IMR-90 (cell line): ENCODE data around the gene PCDHA5. TPM values are rescaled to one million over a fixed set of nuclear protein-coding genes. Genes with fewer than 3 reads are reported as not detected.

Experiments
- ATAC-seq: fragments of 200-7000 bp; cut with Tn5 transposase; 2 replicates; pipeline ENCODE4 v1.9.1; 2020; ENCODE audit warnings: low read depth, mild to moderate bottlenecking, moderate library complexity
- BruUV-seq: library from RNA; stranded (reverse); fragments of 400-500 nt; replicated peaks from 2 replicates; lab custom pipeline; 2021; lab: Mats Ljungman, UMichigan
- CTCF ChIA-PET: fragments of 300-600 bp; formaldehyde crosslinking; extraction: SDS; loops from one replicate; lab custom pipeline; 2021; ENCODE audit warnings: antibody characterized with exemption; lab: Yijun Ruan, JAX
- POLR2A ChIA-PET: fragments of 300-600 bp; sonication (Branson Sonifier 250); formaldehyde crosslinking; loops from one replicate; lab custom pipeline; 2022; ENCODE audit warnings: antibody characterized with exemption; ENCODE audit not compliant: unreplicated experiment; lab: Charles Lee
- DNase-seq: peaks from one replicate; pipeline ENCODE4 v3.0.0; 2013
- H2AFZ ChIP-seq: replicated peaks from 2 replicates; pipeline ENCODE3; 2013; ENCODE audit warnings: low read length, mild to moderate bottlenecking; ENCODE audit not compliant: poor library complexity
- H2AK5ac ChIP-seq: 2 replicates; pipeline ENCODE4 v1.6.1; 2013; ENCODE audit warnings: low read depth, low read length, inconsistent platforms
- H2AK9ac ChIP-seq: replicated peaks from 2 replicates; pipeline ENCODE3; 2013; ENCODE audit warnings: mild to moderate bottlenecking, low read depth, low read length, moderate library complexity; ENCODE audit not compliant: poor library complexity
- H2BK120ac ChIP-seq: 2 replicates; pipeline ENCODE4 v1.6.1; 2013; ENCODE audit warnings: low read depth, low read length, inconsistent platforms
- H2BK15ac ChIP-seq: 3 replicates; pipeline ENCODE4 v1.6.1; 2013; ENCODE audit warnings: low read depth, low read length, inconsistent platforms
- H2BK20ac ChIP-seq: 2 replicates; pipeline ENCODE4 v1.6.1; 2013; ENCODE audit warnings: low read depth, mild to moderate bottlenecking, inconsistent platforms, low read length, moderate library complexity
- H2BK5ac ChIP-seq: 2 replicates; pipeline ENCODE4 v1.6.1; 2013; ENCODE audit warnings: mild to moderate bottlenecking, low read depth, low read length, inconsistent platforms; ENCODE audit not compliant: poor library complexity, severe bottlenecking
- H3K14ac ChIP-seq: replicated peaks from 2 replicates; pipeline ENCODE4 v1.6.1; 2013; ENCODE audit warnings: low read depth, low read length, inconsistent platforms
- H3K18ac ChIP-seq: 2 replicates; pipeline ENCODE4 v1.6.1; 2013; ENCODE audit warnings: low read depth, low read length, control low read depth
- H3K23ac ChIP-seq: 2 replicates; pipeline ENCODE4 v1.6.1; 2013; ENCODE audit warnings: low read depth, low read length, inconsistent platforms
- H3K27ac ChIP-seq: 2 replicates; pipeline ENCODE4 v1.5.1; 2013; ENCODE audit warnings: mild to moderate bottlenecking, control low read depth, low read length; ENCODE audit not compliant: insufficient read depth
- H3K27me3 ChIP-seq: 2 replicates; pipeline ENCODE4 v1.6.1; 2013; ENCODE audit warnings: low read length; ENCODE audit not compliant: control insufficient read depth, insufficient read depth
- H3K36me3 ChIP-seq: 2 replicates; pipeline ENCODE4 v1.6.1; 2013; ENCODE audit warnings: low read length, mixed read lengths; ENCODE audit not compliant: control insufficient read depth, insufficient read depth
- H3K4ac ChIP-seq: 2 replicates; pipeline ENCODE4 v1.6.1; 2013; ENCODE audit warnings: low read depth, low read length, inconsistent platforms
- H3K4me1 ChIP-seq: 2 replicates; pipeline ENCODE4 v1.6.1; 2013; ENCODE audit warnings: low read length, mixed read lengths; ENCODE audit not compliant: control insufficient read depth, insufficient read depth
- H3K4me2 ChIP-seq: 2 replicates; pipeline ENCODE4 v1.6.1; 2013; ENCODE audit warnings: low read depth, mild to moderate bottlenecking, control low read depth, low read length, moderate library complexity
- H3K4me3 ChIP-seq: 2 replicates; pipeline ENCODE4 v1.5.1; 2013; ENCODE audit warnings: low read depth, mild to moderate bottlenecking, control low read depth, low read length, moderate library complexity; ENCODE audit not compliant: insufficient read depth
- H3K56ac ChIP-seq: 2 replicates; pipeline ENCODE4 v1.6.1; 2013; ENCODE audit warnings: low read length, inconsistent platforms; ENCODE audit not compliant: insufficient read depth; ENCODE audit errors: extremely low read depth
- H3K79me1 ChIP-seq, 2 experiments: 2 replicates each; pipeline ENCODE4 v1.6.1; 2013; ENCODE audit warnings: low read length in 2 of 2, inconsistent platforms in 1 of 2, low read depth in 1 of 2
- H3K9ac ChIP-seq: 2 replicates; pipeline ENCODE4 v1.6.1; 2013; ENCODE audit warnings: low read depth, low read length, control low read depth
- H3K9me1 ChIP-seq: 2 replicates; pipeline ENCODE4 v1.6.1; 2013; ENCODE audit warnings: low read length, inconsistent platforms; ENCODE audit not compliant: insufficient read depth
- H3K9me3 ChIP-seq: 2 replicates; pipeline ENCODE4 v1.6.1; 2013; ENCODE audit warnings: low read length; ENCODE audit not compliant: control insufficient read depth, insufficient read depth
- H4K20me1 ChIP-seq: 2 replicates; pipeline ENCODE4 v1.6.1; 2013; ENCODE audit warnings: low read length, inconsistent platforms; ENCODE audit not compliant: insufficient read depth
- H4K5ac ChIP-seq: 2 replicates; pipeline ENCODE4 v1.6.1; 2013; ENCODE audit warnings: mild to moderate bottlenecking, low read depth, low read length, control low read depth
- H4K8ac ChIP-seq, 2 experiments: 2 replicates each; pipeline ENCODE4 v1.6.1; 2013; ENCODE audit warnings: low read depth in 2 of 2, low read length in 2 of 2, control low read depth in 1 of 2, inconsistent platforms in 1 of 2
- H4K91ac ChIP-seq: 2 replicates; pipeline ENCODE4 v1.6.1; 2013; ENCODE audit warnings: low read depth, low read length, inconsistent platforms; ENCODE audit not compliant: insufficient read depth
- BHLHE40 ChIP-seq: fragments of 150-350 bp; IDR thresholded peaks from 2 replicates; pipeline ENCODE4 v1.6.1; 2016; ENCODE audit warnings: mild to moderate bottlenecking, low read depth, low read length
- CHD1 ChIP-seq: IDR thresholded peaks from 2 replicates; pipeline ENCODE4 v1.6.1; 2012; ENCODE audit warnings: low read depth, low read length, improper control_type of control experiment
- CTCF ChIP-seq: conservative IDR thresholded peaks from 2 replicates; pipeline ENCODE4 v1.5.1; 2012; ENCODE audit warnings: mild to moderate bottlenecking, low read depth, low read length, improper control_type of control experiment
- FOS ChIP-seq: fragments of 150-350 bp; IDR thresholded peaks from 2 replicates; pipeline ENCODE4 v1.6.1; 2016; ENCODE audit warnings: low read depth, low read length
- MAZ ChIP-seq: IDR thresholded peaks from 2 replicates; pipeline ENCODE4 v1.6.1; 2012; ENCODE audit warnings: low read depth, mild to moderate bottlenecking, low read length, improper control_type of control experiment, moderate library complexity, borderline replicate concordance
- MXI1 ChIP-seq: IDR thresholded peaks from 2 replicates; pipeline ENCODE4 v1.6.1; 2012; ENCODE audit warnings: low read depth, mild to moderate bottlenecking, low read length, moderate library complexity, borderline replicate concordance
- POLR2A ChIP-seq: IDR thresholded peaks from 2 replicates; pipeline ENCODE4 v1.6.1; 2012; ENCODE audit warnings: mild to moderate bottlenecking, low read depth, low read length
- SMC3 ChIP-seq: fragments of 150-350 bp; IDR thresholded peaks from 2 replicates; pipeline ENCODE4 v1.6.1; 2016; ENCODE audit warnings: low read depth, mild to moderate bottlenecking, antibody characterized with exemption, low read length, moderate library complexity
- USF2 ChIP-seq: fragments of 150-350 bp; IDR thresholded peaks from 2 replicates; pipeline ENCODE4 v1.6.1; 2017; ENCODE audit warnings: mild to moderate bottlenecking, antibody characterized with exemption, low read length, low read depth
- WGBS, 2 experiments: methylation state at CpG; one replicate each; pipeline versions ENCODE4 v1.1.5 to v1.1.7; 2013; ENCODE audit warnings: missing lambda C conversion rate in 2 of 2; ENCODE audit not compliant: insufficient read length in 1 of 2; ENCODE audit errors: extremely low coverage in 2 of 2; 5-methylcytosine and 5-hydroxymethylcytosine counted together
- dilution Hi-C: fragments of 300-500 bp; cut with HindIII; formaldehyde crosslinking; loops from one replicate; pipeline ENCODE4 v1.14.3; 2018; ENCODE audit warnings: low sequenced_read_pairs; ENCODE audit not compliant: unreplicated experiment
- in situ Hi-C: fragments of 300-500 bp; cut with MboI; formaldehyde crosslinking; loops from 3 replicates; pipeline ENCODE4 v1.14.3; 2019; ENCODE audit warnings: low sequenced_read_pairs, inconsistent platforms, mixed read lengths
- intact Hi-C: fragments of 100-400 bp; cut with micrococcal nuclease; formaldehyde crosslinking; loops from 2 replicates; pipeline ENCODE4 v1.10.0; 2022
- polyA plus RNA-seq, 3 experiments: library from polyadenylated mRNA; depleted of rRNA; stranded (reverse); fragments of >200 nt; gene quantifications; 2 replicates each; pipeline ENCODE4 v1.2.3, GENCODE V29; 2012; ENCODE audit warnings: low replicate concordance in 1 of 3
- total RNA-seq: library from RNA; depleted of rRNA; stranded (reverse); fragments of >200 nt; gene quantifications from 2 replicates; pipeline ENCODE4 v1.2.3, GENCODE V29; 2012
- TF ChIP-seq, protein P1 (sequence below): fragments of 150-350 bp; IDR thresholded peaks from 2 replicates; pipeline ENCODE4 v1.6.1; 2016; ENCODE audit warnings: low read depth, mild to moderate bottlenecking, low read length, moderate library complexity, borderline replicate concordance

The PCDHA5 gene
- total and polyA plus RNA-seq, 2 of the 4 experiments (the other 2 are of a cell fraction): not detected

DNA sequence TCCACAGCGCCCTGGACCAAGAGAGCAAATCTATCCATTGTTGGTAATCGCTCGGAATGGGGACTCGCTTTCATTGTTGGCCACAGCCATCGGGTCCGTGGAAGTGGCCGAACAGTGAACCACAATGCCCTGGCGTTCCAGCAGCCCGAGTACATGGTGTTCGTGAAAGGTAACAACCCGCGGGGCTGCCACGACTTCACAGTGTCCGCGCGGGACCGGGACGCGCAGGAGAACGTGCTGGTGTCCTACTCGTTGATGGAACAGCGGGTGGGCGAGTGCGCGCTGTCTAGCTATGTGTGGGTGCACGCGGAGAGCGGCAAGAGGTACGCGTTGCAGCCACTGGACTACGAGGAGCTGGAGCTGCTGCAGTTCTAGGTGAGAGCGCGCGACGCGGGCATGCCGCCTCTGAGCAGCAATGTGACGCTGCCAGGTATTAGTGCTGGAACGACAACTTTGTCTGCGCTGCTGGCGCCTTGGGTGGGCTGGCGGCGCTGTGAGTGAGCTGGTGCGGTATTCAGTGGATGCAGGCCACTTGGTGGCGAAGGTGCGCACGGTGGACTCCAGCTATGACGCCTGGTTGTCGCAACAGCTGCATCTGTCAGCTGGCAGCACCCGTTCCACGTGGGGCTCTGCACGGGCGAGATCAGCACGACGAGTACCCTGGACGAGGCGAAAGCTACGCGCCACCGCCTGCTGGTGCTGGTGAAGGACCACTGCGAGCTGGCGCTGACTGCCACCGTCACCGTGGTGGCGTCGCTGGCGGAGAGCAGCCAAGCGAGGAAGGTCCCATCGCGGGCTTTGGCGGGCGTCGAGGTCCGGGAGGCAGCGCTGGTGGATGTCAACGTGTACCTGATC, 41.3 kb downstream of the PCDHA5 start:
- no peak for TF ChIP-seq POLR2A
- no peak for TF ChIP-seq FOS
- no peak for TF ChIP-seq CTCF
- TF ChIP-seq, protein P1, sequence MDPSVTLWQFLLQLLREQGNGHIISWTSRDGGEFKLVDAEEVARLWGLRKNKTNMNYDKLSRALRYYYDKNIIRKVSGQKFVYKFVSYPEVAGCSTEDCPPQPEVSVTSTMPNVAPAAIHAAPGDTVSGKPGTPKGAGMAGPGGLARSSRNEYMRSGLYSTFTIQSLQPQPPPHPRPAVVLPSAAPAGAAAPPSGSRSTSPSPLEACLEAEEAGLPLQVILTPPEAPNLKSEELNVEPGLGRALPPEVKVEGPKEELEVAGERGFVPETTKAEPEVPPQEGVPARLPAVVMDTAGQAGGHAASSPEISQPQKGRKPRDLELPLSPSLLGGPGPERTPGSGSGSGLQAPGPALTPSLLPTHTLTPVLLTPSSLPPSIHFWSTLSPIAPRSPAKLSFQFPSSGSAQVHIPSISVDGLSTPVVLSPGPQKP: no peak
- TF ChIP-seq CHD1: no peak
- no peak for TF ChIP-seq SMC3
- TF ChIP-seq BHLHE40: no peak
- no peak for TF ChIP-seq MAZ
- TF ChIP-seq MXI1: no peak
- no peak for TF ChIP-seq USF2
- ATAC-seq (no peak), DNase-seq (no peak)
- Histone ChIP-seq H3K27me3 (no peaks in the 10 kb centered on the region), H4K5ac (no peak overlapping the region), H3K4me2 (no peak overlapping the region), H3K36me3 (no peaks in the 10 kb centered on the region), H3K79me1 (no peaks in the 10 kb centered on the region), H2BK15ac (no peak overlapping the region), H3K4ac (no peak overlapping the region), H2BK5ac (no peak overlapping the region), H3K4me3 (no peak overlapping the region), H2AK9ac (no peak overlapping the region), H3K9me3 (peaks cover 26% of the 10 kb centered on the region), H3K56ac (no peak overlapping the region), H3K14ac (no peak overlapping the region), H3K4me1 (no peaks in the 10 kb centered on the region), H4K91ac (no peak overlapping the region), H2BK20ac (no peak overlapping the region), H2AK5ac (no peak overlapping the region), H2AFZ (no peak overlapping the region), H3K27ac (no peak overlapping the region), H3K9me1 (no peaks in the 10 kb centered on the region), H4K8ac (no peak overlapping the region), H3K23ac (no peak overlapping the region), H3K9ac (no peak overlapping the region), H2BK120ac (no peak overlapping the region), H3K18ac (no peak overlapping the region), H4K20me1 (no peaks in the 10 kb centered on the region)
- ChIA-PET POLR2A (no interaction called here), CTCF (no interaction called here)
- BruUV-seq: no TSS peak
- in situ Hi-C loops (no loop called here), dilution Hi-C loops (no loop called here), intact Hi-C loops (no loop called here)
- WGBS, 2 experiments: 45% methylated on average over 49 of the region's 76 CpGs; no CpG with 5 or more reads in 1 of the 2 experiments
